Superior temporal gyrus (tissue), 1 donor: ENCODE data around the gene AK5.

Source experiments
- DNase-seq: peaks from one replicate; pipeline ENCODE4 v3.0.0-alpha.2; 2016; ENCODE audit errors: extremely low spot score

Gene AK5

GRCh38 chr1:77350012-77350770 lies 68.4 kb downstream of the AK5 start:
- no peak for DNase-seq

- no peak for DNase-seq
Observed at GRCh38 chr1:77354536-77354935, 72.7 kb downstream of the AK5 start.

- no peak for DNase-seq
Observed at GRCh38 chr1:77355010-77355409, 73.2 kb downstream of the AK5 start.

- DNase-seq = no peak
Observed at GRCh38 chr1:77356136-77356535, 74.3 kb downstream of the AK5 start.

GRCh38 chr1:77360256-77360655 lies 78.4 kb downstream of the AK5 start:
- no peak for DNase-seq

GRCh38 chr1:77361621-77362020 lies 79.8 kb downstream of the AK5 start:
- DNase-seq = no peak

- no peak for DNase-seq
Observed at GRCh38 chr1:77370161-77370560, 88.3 kb downstream of the AK5 start.

GRCh38 chr1:77370583-77371306 lies 88.9 kb downstream of the AK5 start:
- DNase-seq = peak; percentile 47

GRCh38 chr1:77371396-77371795 lies 89.6 kb downstream of the AK5 start:
- no peak for DNase-seq

GRCh38 chr1:77373702-77374101 lies 91.9 kb downstream of the AK5 start:
- DNase-seq = no peak

GRCh38 chr1:77375541-77375940 lies 93.7 kb downstream of the AK5 start:
- DNase-seq = peak; percentile 52

GRCh38 chr1:77375990-77376389 lies 94.2 kb downstream of the AK5 start:
- no peak for DNase-seq

GRCh38 chr1:77378723-77379535 lies 97.1 kb downstream of the AK5 start:
- DNase-seq = peak; percentile 55

GRCh38 chr1:77382366-77382765 lies 100.5 kb downstream of the AK5 start:
- no peak for DNase-seq

GRCh38 chr1:77383236-77383635 lies 101.4 kb downstream of the AK5 start:
- DNase-seq = no peak

- DNase-seq = no peak
Observed at GRCh38 chr1:77385551-77385950, 103.7 kb downstream of the AK5 start.

- DNase-seq = peak; percentile 44
Observed at GRCh38 chr1:77386276-77386675, 104.5 kb downstream of the AK5 start.

GRCh38 chr1:77387553-77387952 lies 105.7 kb downstream of the AK5 start:
- peak; percentile 64 for DNase-seq

GRCh38 chr1:77388661-77389060 lies 106.8 kb downstream of the AK5 start:
- DNase-seq = peak; percentile 65

- no peak for DNase-seq
Observed at GRCh38 chr1:77392486-77392885, 110.7 kb downstream of the AK5 start.

- DNase-seq = no peak
Observed at GRCh38 chr1:77394166-77394565, 112.3 kb downstream of the AK5 start.

GRCh38 chr1:77395051-77395450 lies 113.2 kb downstream of the AK5 start:
- DNase-seq = peak; percentile 87
